ENCODE measurements around the gene GALNT4.
A peak's percentile ranks its signal among the peaks of the same experiment; 100 is the strongest.

The GALNT4 gene

GRCh38 chr12:89539426-89540223, 15.0 kb upstream of the GALNT4 start:
- no peak for DNase-seq (ENCODE audit: low read depth, low spot score)
- no peak overlapping the region for H3K4me3 ChIP-seq (ENCODE audit: low read length)

- no peak overlapping the region for H3K4me3 ChIP-seq (ENCODE audit: low read length)
- DNase-seq (ENCODE audit: low read depth, low spot score) = no peak
Observed at GRCh38 chr12:89538897-89539296, 14.3 kb upstream of the GALNT4 start.

- no peak overlapping the region for H3K4me3 ChIP-seq (ENCODE audit: low read length)
- no peak for DNase-seq (ENCODE audit: low read depth, low spot score)
Observed at GRCh38 chr12:89537389-89537788, 12.8 kb upstream of the GALNT4 start.

- no peak overlapping the region for H3K4me3 ChIP-seq (ENCODE audit: low read length)
- DNase-seq (ENCODE audit: low read depth, low spot score) = peak; percentile 47
Observed at GRCh38 chr12:89529738-89530137, 5.1 kb upstream of the GALNT4 start.

- DNase-seq (ENCODE audit: low read depth, low spot score) = no peak
- no peak overlapping the region for H3K4me3 ChIP-seq (ENCODE audit: low read length)
Observed at GRCh38 chr12:89528434-89528833, 3.8 kb upstream of the GALNT4 start.

- peak; percentile 81 for DNase-seq (ENCODE audit: low read depth, low spot score)
- H3K4me3 ChIP-seq (ENCODE audit: low read length) = peak within 1 kb of the TSS; percentile 85
Observed at GRCh38 chr12:89525824-89526770, 1.5 kb upstream of the GALNT4 start, which contains the start of gene POC1B. Gene POC1B, minus strand, starts transcription at chr12:89526047. Its CDS starts 152 bp downstream, at chr12:89525895.

- DNase-seq (ENCODE audit: low read depth, low spot score) = no peak
Observed at GRCh38 chr12:89525305-89525823, 768 bp upstream of the GALNT4 start.

GRCh38 chr12:89523843-89524540, 604 bp downstream of the GALNT4 start:
- H3K4me3 ChIP-seq (ENCODE audit: low read length) = peak overlapping the region; percentile 85
- DNase-seq (ENCODE audit: low read depth, low spot score) = no peak

More at GRCh38 chr12:89525305-89525823, 768 bp upstream of the GALNT4 start:
- H3K4me3 ChIP-seq (ENCODE audit: low read length) = peak overlapping the region; percentile 85

- no peak overlapping the region for H3K4me3 ChIP-seq (ENCODE audit: low read length)
- DNase-seq (ENCODE audit: low read depth, low spot score) = no peak
Observed at GRCh38 chr12:89523393-89523792, 1.2 kb downstream of the GALNT4 start.

- no peak for DNase-seq (ENCODE audit: low read depth, low spot score)
- H3K4me3 ChIP-seq (ENCODE audit: low read length) = no peak overlapping the region
Observed at GRCh38 chr12:89521364-89522223, 3.0 kb downstream of the GALNT4 start.

GRCh38 chr12:89517720-89518119, 6.9 kb downstream of the GALNT4 start:
- H3K4me3 ChIP-seq (ENCODE audit: low read length) = no peak overlapping the region
- no peak for DNase-seq (ENCODE audit: low read depth, low spot score)

GRCh38 chr12:89516633-89517032, 8.0 kb downstream of the GALNT4 start:
- no peak overlapping the region for H3K4me3 ChIP-seq (ENCODE audit: low read length)
- no peak for DNase-seq (ENCODE audit: low read depth, low spot score)

GRCh38 chr12:89514751-89515150, 9.8 kb downstream of the GALNT4 start:
- DNase-seq (ENCODE audit: low read depth, low spot score) = no peak

GRCh38 chr12:89513544-89513943, 11.1 kb downstream of the GALNT4 start:
- no peak overlapping the region for H3K4me3 ChIP-seq (ENCODE audit: low read length)
- no peak for DNase-seq (ENCODE audit: low read depth, low spot score)

More at GRCh38 chr12:89514751-89515150, 9.8 kb downstream of the GALNT4 start:
- no peak overlapping the region for H3K4me3 ChIP-seq (ENCODE audit: low read length)

- no peak overlapping the region for H3K4me3 ChIP-seq (ENCODE audit: low read length)
- no peak for DNase-seq (ENCODE audit: low read depth, low spot score)
Observed at GRCh38 chr12:89507015-89507824, 17.4 kb downstream of the GALNT4 start.

GRCh38 chr12:89506050-89506449, 18.5 kb downstream of the GALNT4 start:
- no peak for DNase-seq (ENCODE audit: low read depth, low spot score)
- no peak overlapping the region for H3K4me3 ChIP-seq (ENCODE audit: low read length)

GRCh38 chr12:89504560-89505346, 19.8 kb downstream of the GALNT4 start:
- no peak for DNase-seq (ENCODE audit: low read depth, low spot score)
- no peak overlapping the region for H3K4me3 ChIP-seq (ENCODE audit: low read length)

Data from Jurkat, Clone E6-1 (cell line).